Mesendoderm (in vitro differentiated cells): ENCODE data around the gene TNP1.

Source experiments
- DNase-seq: peaks from one replicate; pipeline ENCODE4 v3.0.0; 2013
- H2AK5ac ChIP-seq: 2 replicates; pipeline ENCODE4 v1.6.1; 2013; ENCODE audit warnings: low read length, inconsistent platforms
- H2BK120ac ChIP-seq: 2 replicates; pipeline ENCODE4 v1.6.1; 2013; ENCODE audit warnings: low read depth, mild to moderate bottlenecking, low read length, moderate library complexity, mixed read lengths
- H2BK15ac ChIP-seq: replicated peaks from 2 replicates; pipeline ENCODE4 v1.6.1; 2013; ENCODE audit warnings: low read depth, mild to moderate bottlenecking, moderate library complexity
- H2BK5ac ChIP-seq: 2 replicates; pipeline ENCODE4 v1.6.1; 2013; ENCODE audit warnings: low read length, inconsistent platforms
- H3K18ac ChIP-seq: 2 replicates; pipeline ENCODE4 v1.6.1; 2013; ENCODE audit warnings: mild to moderate bottlenecking, low read length, mixed read lengths
- H3K23ac ChIP-seq: one replicate; pipeline ENCODE4 v1.6.1; 2013; ENCODE audit warnings: low read length
- H3K27ac ChIP-seq: 2 replicates; pipeline ENCODE4 v1.5.1; 2013; ENCODE audit warnings: low read depth, mild to moderate bottlenecking, inconsistent platforms, low read length, moderate library complexity
- H3K27me3 ChIP-seq: 2 replicates; pipeline ENCODE4 v1.6.1; 2013; ENCODE audit warnings: low read length, control low read depth, mild to moderate bottlenecking, inconsistent platforms; ENCODE audit not compliant: insufficient read depth, poor library complexity
- H3K36me3 ChIP-seq: 2 replicates; pipeline ENCODE4 v1.6.1; 2013; ENCODE audit warnings: low read length, inconsistent platforms; ENCODE audit not compliant: control insufficient read depth, insufficient read depth
- H3K4ac ChIP-seq: one replicate; pipeline ENCODE4 v1.6.1; 2013; ENCODE audit warnings: low read depth, mild to moderate bottlenecking, low read length, moderate library complexity
- H3K4me1 ChIP-seq: 2 replicates; pipeline ENCODE4 v1.6.1; 2013; ENCODE audit warnings: low read depth, low read length, inconsistent platforms; ENCODE audit not compliant: control insufficient read depth
- H3K4me2 ChIP-seq: 2 replicates; pipeline ENCODE4 v1.6.1; 2013; ENCODE audit warnings: low read length
- H3K4me3 ChIP-seq: 2 replicates; pipeline ENCODE4 v1.5.1; 2013; ENCODE audit warnings: mild to moderate bottlenecking, low read length
- H3K56ac ChIP-seq: one replicate; pipeline ENCODE4 v1.6.1; 2013; ENCODE audit warnings: low read length
- H3K79me1 ChIP-seq: 2 replicates; pipeline ENCODE4 v1.6.1; 2013; ENCODE audit warnings: low read length, inconsistent platforms
- H3K79me2 ChIP-seq: 2 replicates; pipeline ENCODE4 v1.6.1; 2013; ENCODE audit warnings: mild to moderate bottlenecking, low read length; ENCODE audit not compliant: control insufficient read depth, insufficient read depth
- H3K9ac ChIP-seq: 2 replicates; pipeline ENCODE4 v1.6.1; 2013; ENCODE audit warnings: low read length, inconsistent platforms
- H4K5ac ChIP-seq: one replicate; pipeline ENCODE4 v1.6.1; 2013; ENCODE audit warnings: low read length
- H4K8ac ChIP-seq: one replicate; pipeline ENCODE4 v1.6.1; 2013; ENCODE audit warnings: low read depth, mild to moderate bottlenecking, control low read depth, low read length, moderate library complexity
- WGBS: extraction: QIAGEN DNeasy Blood & Tissue Kit; methylation state at CpG from one replicate; pipeline ENCODE4 v1.1.7; 2013; ENCODE audit warnings: low lambda C conversion rate, missing lambda C conversion rate; ENCODE audit not compliant: insufficient coverage; ENCODE audit errors: extremely low coverage; 5-methylcytosine and 5-hydroxymethylcytosine counted together

The TNP1 gene

GRCh38 chr2:216901273-216901672, 41.4 kb upstream of the TNP1 start:
- no peaks in the 10 kb centered on the region for H3K36me3 ChIP-seq
- H2BK120ac ChIP-seq, result no peak overlapping the region
- H4K8ac ChIP-seq, result no peak overlapping the region
- no peaks in the 10 kb centered on the region for H3K27me3 ChIP-seq
- no peaks in the 10 kb centered on the region for H3K79me2 ChIP-seq
- no peak overlapping the region for H2AK5ac ChIP-seq
- H2BK15ac ChIP-seq, result no peak overlapping the region
- no peak overlapping the region for H3K4me2 ChIP-seq
- no peak overlapping the region for H2BK5ac ChIP-seq
- no peak overlapping the region for H3K9ac ChIP-seq
- no peak overlapping the region for H3K56ac ChIP-seq
- no peak overlapping the region for H3K4ac ChIP-seq
- H3K18ac ChIP-seq, result no peak overlapping the region
- no peaks in the 10 kb centered on the region for H3K79me1 ChIP-seq
- H3K27ac ChIP-seq, result no peak overlapping the region
- no peaks in the 10 kb centered on the region for H3K4me1 ChIP-seq
- H4K5ac ChIP-seq, result no peak overlapping the region
- DNase-seq, result no peak
- H3K4me3 ChIP-seq, result no peak overlapping the region
- no CpG with 5 or more reads among the region's 2 CpGs for WGBS
- no peak overlapping the region for H3K23ac ChIP-seq

GRCh38 chr2:216900406-216900805, 40.5 kb upstream of the TNP1 start:
- H3K79me1 ChIP-seq, result no peaks in the 10 kb centered on the region
- no peak overlapping the region for H3K23ac ChIP-seq
- H3K18ac ChIP-seq, result no peak overlapping the region
- H3K4me3 ChIP-seq, result no peak overlapping the region
- no peak for DNase-seq
- no peak overlapping the region for H2BK120ac ChIP-seq
- no peak overlapping the region for H3K9ac ChIP-seq
- no peak overlapping the region for H2AK5ac ChIP-seq
- H3K27ac ChIP-seq, result no peak overlapping the region
- H3K27me3 ChIP-seq, result no peaks in the 10 kb centered on the region
- H3K56ac ChIP-seq, result no peak overlapping the region
- no peak overlapping the region for H3K4ac ChIP-seq
- no peak overlapping the region for H4K8ac ChIP-seq
- H2BK15ac ChIP-seq, result no peak overlapping the region
- no peak overlapping the region for H4K5ac ChIP-seq
- no peaks in the 10 kb centered on the region for H3K4me1 ChIP-seq
- no peaks in the 10 kb centered on the region for H3K36me3 ChIP-seq
- H3K4me2 ChIP-seq, result no peak overlapping the region
- no peaks in the 10 kb centered on the region for H3K79me2 ChIP-seq
- H2BK5ac ChIP-seq, result no peak overlapping the region

GRCh38 chr2:216897561-216898203, 37.8 kb upstream of the TNP1 start:
- Histone ChIP-seq H3K27ac (no peak overlapping the region), H3K79me2 (no peaks in the 10 kb centered on the region), H3K18ac (no peak overlapping the region), H3K23ac (no peak overlapping the region), H2AK5ac (no peak overlapping the region), H3K27me3 (no peaks in the 10 kb centered on the region), H2BK120ac (no peak overlapping the region), H4K8ac (no peak overlapping the region), H3K36me3 (no peaks in the 10 kb centered on the region), H3K56ac (no peak overlapping the region), H2BK5ac (no peak overlapping the region), H3K4ac (no peak overlapping the region), H3K9ac (no peak overlapping the region), H2BK15ac (no peak overlapping the region), H3K4me2 (no peak overlapping the region), H3K4me3 (no peak overlapping the region), H3K79me1 (no peaks in the 10 kb centered on the region), H4K5ac (no peak overlapping the region), H3K4me1 (no peaks in the 10 kb centered on the region)
- WGBS, result no CpG with 5 or more reads among the region's 2 CpGs
- no peak for DNase-seq

GRCh38 chr2:216890138-216890537, 30.3 kb upstream of the TNP1 start:
- no peak overlapping the region for H3K18ac ChIP-seq
- H3K27ac ChIP-seq, result no peak overlapping the region
- H2AK5ac ChIP-seq, result no peak overlapping the region
- H3K9ac ChIP-seq, result no peak overlapping the region
- no peak overlapping the region for H2BK5ac ChIP-seq
- no CpG with 5 or more reads among the region's 2 CpGs for WGBS
- no peaks in the 10 kb centered on the region for H3K79me2 ChIP-seq
- no peak overlapping the region for H3K4me2 ChIP-seq
- H2BK15ac ChIP-seq, result no peak overlapping the region
- no peak for DNase-seq
- no peak overlapping the region for H4K8ac ChIP-seq
- no peaks in the 10 kb centered on the region for H3K4me1 ChIP-seq
- H2BK120ac ChIP-seq, result no peak overlapping the region
- H3K27me3 ChIP-seq, result no peaks in the 10 kb centered on the region
- no peak overlapping the region for H3K4ac ChIP-seq
- no peak overlapping the region for H3K56ac ChIP-seq
- H3K4me3 ChIP-seq, result no peak overlapping the region
- H3K36me3 ChIP-seq, result no peaks in the 10 kb centered on the region
- no peak overlapping the region for H3K23ac ChIP-seq
- H4K5ac ChIP-seq, result no peak overlapping the region
- H3K79me1 ChIP-seq, result no peaks in the 10 kb centered on the region

GRCh38 chr2:216888887-216889622, 29.2 kb upstream of the TNP1 start:
- no peaks in the 10 kb centered on the region for H3K27me3 ChIP-seq
- H3K56ac ChIP-seq, result no peak overlapping the region
- no peaks in the 10 kb centered on the region for H3K36me3 ChIP-seq
- no peak overlapping the region for H2AK5ac ChIP-seq
- no peak overlapping the region for H2BK5ac ChIP-seq
- H3K23ac ChIP-seq, result no peak overlapping the region
- no peak overlapping the region for H2BK120ac ChIP-seq
- H3K79me1 ChIP-seq, result no peaks in the 10 kb centered on the region
- no peak for DNase-seq
- no peak overlapping the region for H3K4me3 ChIP-seq
- no peaks in the 10 kb centered on the region for H3K4me1 ChIP-seq
- no peak overlapping the region for H3K18ac ChIP-seq
- no peak overlapping the region for H3K27ac ChIP-seq
- WGBS, result no CpG with 5 or more reads among the region's 8 CpGs
- no peaks in the 10 kb centered on the region for H3K79me2 ChIP-seq
- H3K4me2 ChIP-seq, result no peak overlapping the region
- no peak overlapping the region for H4K5ac ChIP-seq
- H3K9ac ChIP-seq, result no peak overlapping the region
- H4K8ac ChIP-seq, result no peak overlapping the region
- no peak overlapping the region for H3K4ac ChIP-seq
- H2BK15ac ChIP-seq, result no peak overlapping the region

GRCh38 chr2:216888081-216888480, 28.2 kb upstream of the TNP1 start:
- no peak overlapping the region for H2BK120ac ChIP-seq
- no peak overlapping the region for H3K9ac ChIP-seq
- no peak overlapping the region for H3K4me2 ChIP-seq
- no peak overlapping the region for H3K56ac ChIP-seq
- no peak overlapping the region for H2AK5ac ChIP-seq
- no peak overlapping the region for H3K18ac ChIP-seq
- H4K8ac ChIP-seq, result no peak overlapping the region
- no peaks in the 10 kb centered on the region for H3K4me1 ChIP-seq
- H3K79me2 ChIP-seq, result no peaks in the 10 kb centered on the region
- WGBS, result no CpG with 5 or more reads among the region's 5 CpGs
- H3K4me3 ChIP-seq, result no peak overlapping the region
- H2BK5ac ChIP-seq, result no peak overlapping the region
- no peaks in the 10 kb centered on the region for H3K36me3 ChIP-seq
- no peak for DNase-seq
- H3K4ac ChIP-seq, result no peak overlapping the region
- no peak overlapping the region for H4K5ac ChIP-seq
- H3K79me1 ChIP-seq, result no peaks in the 10 kb centered on the region
- H2BK15ac ChIP-seq, result no peak overlapping the region
- no peaks in the 10 kb centered on the region for H3K27me3 ChIP-seq
- H3K23ac ChIP-seq, result no peak overlapping the region
- H3K27ac ChIP-seq, result no peak overlapping the region
